ENCODE measurements around the gene EGLN1.

GRCh38 chr1:231348442-231348841, 73.6 kb downstream of the EGLN1 start:
- TF ChIP-seq USF2 (IDR thresholded peaks at IDR 0.05; ENCODE audit: low read length) (no peak), CHD2 (IDR thresholded peaks at IDR 0.05; ENCODE audit: low read length) (no peak), EGR1 (IDR thresholded peaks at IDR 0.05; ENCODE audit: borderline replicate concordance, low read depth, low read length) (no peak)

Measured in H1 (cell line).